Measurements from ENCODE around the gene UGGT2.
A peak's percentile ranks its signal among the peaks of the same experiment; 100 is the strongest.
"Not testable (repeated sequence)": the region's sequence is repeated elsewhere in the genome, so short reads cannot be mapped to it uniquely, and the experiment has no call there.

The UGGT2 gene

GRCh38 chr13:95882121-95882520, 171.1 kb downstream of the UGGT2 start:
- DNase-seq: no peak

GRCh38 chr13:95880331-95880730, 172.9 kb downstream of the UGGT2 start:
- no peak for DNase-seq

GRCh38 chr13:95874286-95874685, 178.9 kb downstream of the UGGT2 start:
- DNase-seq: no peak

GRCh38 chr13:95870421-95870820, 182.8 kb downstream of the UGGT2 start:
- no peak for DNase-seq

GRCh38 chr13:95865080-95865615, 188.1 kb downstream of the UGGT2 start:
- DNase-seq: no peak

GRCh38 chr13:95862408-95862807, 190.8 kb downstream of the UGGT2 start:
- no peak for DNase-seq

GRCh38 chr13:95861296-95861695, 191.9 kb downstream of the UGGT2 start:
- DNase-seq: no peak

- no peak for DNase-seq
Measured at GRCh38 chr13:95858286-95859075, 194.7 kb downstream of the UGGT2 start.

GRCh38 chr13:95845656-95846055, 207.5 kb downstream of the UGGT2 start:
- not testable (repeated sequence) for DNase-seq

GRCh38 chr13:95842898-95843297, 210.3 kb downstream of the UGGT2 start:
- DNase-seq: no peak

GRCh38 chr13:95841894-95842293, 211.3 kb downstream of the UGGT2 start:
- DNase-seq: no peak

GRCh38 chr13:95834134-95834765, 219.0 kb downstream of the UGGT2 start:
- peak; percentile 64 for DNase-seq

- no peak for DNase-seq
Measured at GRCh38 chr13:95833719-95834118, 219.5 kb downstream of the UGGT2 start.

GRCh38 chr13:95833126-95833525, 220.1 kb downstream of the UGGT2 start:
- DNase-seq: no peak

- no peak for DNase-seq
Measured at GRCh38 chr13:95822303-95822702, 230.9 kb downstream of the UGGT2 start.

GRCh38 chr13:95814495-95814894, 238.7 kb downstream of the UGGT2 start:
- DNase-seq: no peak

GRCh38 chr13:95813139-95813538, 240.1 kb downstream of the UGGT2 start:
- no peak for DNase-seq

- DNase-seq: no peak
Measured at GRCh38 chr13:95809429-95809828, 243.8 kb downstream of the UGGT2 start.

GRCh38 chr13:95805921-95806320, 247.3 kb downstream of the UGGT2 start:
- no peak for DNase-seq

GRCh38 chr13:95801825-95802224, 251.4 kb downstream of the UGGT2 start:
- no peak for DNase-seq

- no peak for DNase-seq
Measured at GRCh38 chr13:95800436-95800835, 252.8 kb downstream of the UGGT2 start.

- no peak for DNase-seq
Measured at GRCh38 chr13:95797016-95797415, 256.2 kb downstream of the UGGT2 start.

GRCh38 chr13:95793781-95794180, 259.4 kb downstream of the UGGT2 start:
- DNase-seq: no peak

- DNase-seq: no peak
Measured at GRCh38 chr13:95793018-95793555, 260.1 kb downstream of the UGGT2 start.

All from activated CD4-positive, CD25-positive, alpha-beta regulatory T cell treated with anti-CD3 and anti-CD28 coated beads, Interleukin-2, amount 50 U/mL, for 72 hours (primary cell).